Measurements from ENCODE around the gene CRYAA.
"Not testable (repeated sequence)": the region's sequence is repeated elsewhere in the genome, so short reads cannot be mapped to it uniquely, and the experiment has no call there.

Gene CRYAA, protein sequence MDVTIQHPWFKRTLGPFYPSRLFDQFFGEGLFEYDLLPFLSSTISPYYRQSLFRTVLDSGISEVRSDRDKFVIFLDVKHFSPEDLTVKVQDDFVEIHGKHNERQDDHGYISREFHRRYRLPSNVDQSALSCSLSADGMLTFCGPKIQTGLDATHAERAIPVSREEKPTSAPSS

DNA sequence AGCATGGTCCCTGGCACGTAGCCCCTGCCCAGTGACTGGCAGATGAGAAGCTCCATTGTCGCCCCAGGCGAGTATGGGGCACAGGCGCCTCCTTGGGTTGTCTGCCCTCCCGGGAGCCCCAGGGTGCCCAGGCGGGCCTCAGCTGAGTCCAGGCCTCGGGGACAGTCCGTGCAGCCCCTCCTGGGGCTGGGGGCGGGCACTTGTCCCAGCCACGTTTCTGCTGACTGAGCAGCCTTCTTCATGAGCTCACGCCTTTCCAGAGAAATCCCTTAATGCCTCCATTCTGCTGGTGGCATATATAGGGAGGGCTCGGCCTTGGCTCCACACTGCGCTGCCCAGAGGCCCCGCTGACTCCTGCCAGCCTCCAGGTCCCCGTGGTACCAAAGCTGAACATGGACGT lies at the start of gene CRYAA:
Gene CRYAA, plus strand, starts transcription at position 301 of the 400 bp plus-strand sequence. Its CDS starts 92 bp downstream, at position 393.
- DNase-seq (ENCODE audit: low read depth), result not testable (repeated sequence)

- not testable (repeated sequence) for DNase-seq (ENCODE audit: low read depth)
Observed at GRCh38 chr21:43130094-43130493, 38.7 kb upstream of the CRYAA start.

DNA sequence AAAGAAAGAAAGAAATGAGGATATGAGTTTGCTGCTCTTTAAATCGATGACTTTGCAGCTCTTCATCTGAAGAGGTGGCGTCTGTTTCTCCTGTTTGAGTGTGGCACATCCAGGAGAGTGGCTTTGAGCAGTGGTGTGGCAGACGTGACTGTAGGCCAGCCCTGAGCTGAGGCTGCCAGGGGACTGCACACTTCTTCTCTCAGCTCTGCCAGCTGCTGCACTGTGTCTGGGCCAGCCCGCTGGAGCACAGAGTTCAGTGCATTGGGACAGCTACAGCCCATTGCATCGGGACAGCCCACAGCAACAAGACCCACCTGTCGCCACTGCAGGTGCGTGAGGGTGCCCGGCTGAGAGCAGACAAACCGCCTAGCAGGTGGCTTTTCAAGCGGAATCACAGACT lies 34.3 kb upstream of the CRYAA start:
- not testable (repeated sequence) for DNase-seq (ENCODE audit: low read depth)

DNA sequence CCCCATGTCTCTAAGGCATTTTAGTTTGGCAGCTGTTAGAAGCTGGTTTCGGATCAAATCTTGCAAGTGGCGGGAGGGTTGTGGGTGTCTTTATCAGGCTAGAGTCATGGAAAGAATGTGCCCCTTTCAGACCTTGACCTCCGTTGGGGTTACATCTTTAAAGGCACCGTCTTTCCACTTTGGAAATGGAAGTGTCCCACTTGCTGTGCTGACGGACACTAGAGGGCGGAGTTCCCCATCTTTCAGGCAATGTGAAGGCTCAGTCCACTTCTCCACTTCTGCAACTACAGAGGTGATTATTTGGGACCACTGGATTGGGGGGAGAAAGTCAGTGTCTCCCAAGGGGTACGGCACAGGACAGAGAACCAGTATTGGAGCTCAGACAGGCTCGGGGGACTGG lies 29.9 kb upstream of the CRYAA start:
- not testable (repeated sequence) for DNase-seq (ENCODE audit: low read depth)

- not testable (repeated sequence) for DNase-seq (ENCODE audit: low read depth)
Observed at GRCh38 chr21:43141407-43141806, 27.4 kb upstream of the CRYAA start.

DNA sequence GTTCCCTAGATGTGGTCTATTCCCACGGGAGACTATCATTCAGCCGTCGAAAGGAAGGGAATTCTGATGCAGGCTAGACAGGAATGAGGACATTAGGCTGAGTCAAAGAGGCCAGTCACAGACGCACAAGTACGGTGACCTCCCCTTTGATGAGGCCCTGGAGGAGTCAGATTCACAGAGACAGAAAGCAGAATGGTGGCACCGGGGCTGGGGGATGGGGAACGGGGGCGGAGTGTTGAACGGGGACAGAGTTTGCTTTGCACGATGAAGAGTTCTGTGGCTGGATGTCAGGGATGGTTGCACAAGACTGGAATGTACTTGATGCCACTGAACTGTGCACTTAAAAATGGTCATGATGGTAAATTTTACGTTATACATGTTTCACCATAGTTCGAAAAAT lies 22.2 kb upstream of the CRYAA start:
- not testable (repeated sequence) for DNase-seq (ENCODE audit: low read depth)

- DNase-seq (ENCODE audit: low read depth), result not testable (repeated sequence)
Observed at GRCh38 chr21:43147999-43148398, 20.8 kb upstream of the CRYAA start.

GRCh38 chr21:43149344-43149743 lies 19.5 kb upstream of the CRYAA start:
- not testable (repeated sequence) for DNase-seq (ENCODE audit: low read depth)

GRCh38 chr21:43153601-43154000 lies 15.2 kb upstream of the CRYAA start:
- DNase-seq (ENCODE audit: low read depth), result not testable (repeated sequence)

- DNase-seq (ENCODE audit: low read depth), result not testable (repeated sequence)
Observed at GRCh38 chr21:43159279-43160175, 9.3 kb upstream of the CRYAA start.

- DNase-seq (ENCODE audit: low read depth), result not testable (repeated sequence)
Observed at GRCh38 chr21:43161826-43162707, 6.7 kb upstream of the CRYAA start.

DNA sequence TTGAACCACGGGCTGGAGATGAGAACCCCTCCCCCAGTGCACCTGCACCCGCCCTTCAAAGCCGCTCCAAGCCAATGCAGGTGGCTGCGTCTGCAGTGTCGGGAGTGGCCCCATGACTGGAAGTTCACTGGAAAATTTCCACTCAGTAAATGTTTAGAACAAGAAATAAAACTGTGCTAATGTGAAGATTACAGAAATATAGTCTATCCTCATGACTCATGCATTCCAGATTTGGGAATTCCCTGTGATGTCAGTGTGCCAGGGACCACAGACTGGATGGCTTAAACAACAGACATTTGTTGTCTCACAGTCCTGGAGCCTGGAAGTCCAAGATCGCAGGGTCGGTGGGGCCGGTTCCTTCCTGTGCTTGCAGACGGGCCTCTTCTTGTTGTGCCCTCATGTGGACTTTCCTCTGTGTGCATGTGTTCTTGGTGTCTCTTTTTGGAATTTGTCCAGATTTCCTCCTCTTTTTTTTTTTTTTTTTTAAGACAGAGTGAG lies 6.1 kb upstream of the CRYAA start:
- DNase-seq (ENCODE audit: low read depth), result not testable (repeated sequence)

DNA sequence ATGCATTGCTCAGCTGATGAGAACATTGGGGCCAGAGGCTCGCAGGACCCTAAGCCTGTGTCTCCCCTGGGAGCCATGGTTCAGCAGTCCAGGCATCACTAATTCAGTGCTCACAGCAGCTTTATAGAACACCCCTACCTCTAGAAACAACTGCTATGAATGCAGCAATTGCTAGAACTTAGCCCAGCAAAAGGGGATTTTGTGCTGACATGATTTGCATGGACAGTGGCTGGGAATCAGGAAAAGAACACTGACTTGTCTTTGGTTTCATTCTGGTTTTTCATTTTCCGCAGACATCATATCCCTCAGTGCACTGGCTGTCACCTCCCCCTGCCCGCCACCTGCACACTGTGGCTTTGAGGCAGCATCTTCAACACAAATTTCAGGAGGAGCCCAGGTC lies 4.0 kb upstream of the CRYAA start:
- not testable (repeated sequence) for DNase-seq (ENCODE audit: low read depth)

GRCh38 chr21:43165734-43166133 lies 3.1 kb upstream of the CRYAA start:
- not testable (repeated sequence) for DNase-seq (ENCODE audit: low read depth)

DNA sequence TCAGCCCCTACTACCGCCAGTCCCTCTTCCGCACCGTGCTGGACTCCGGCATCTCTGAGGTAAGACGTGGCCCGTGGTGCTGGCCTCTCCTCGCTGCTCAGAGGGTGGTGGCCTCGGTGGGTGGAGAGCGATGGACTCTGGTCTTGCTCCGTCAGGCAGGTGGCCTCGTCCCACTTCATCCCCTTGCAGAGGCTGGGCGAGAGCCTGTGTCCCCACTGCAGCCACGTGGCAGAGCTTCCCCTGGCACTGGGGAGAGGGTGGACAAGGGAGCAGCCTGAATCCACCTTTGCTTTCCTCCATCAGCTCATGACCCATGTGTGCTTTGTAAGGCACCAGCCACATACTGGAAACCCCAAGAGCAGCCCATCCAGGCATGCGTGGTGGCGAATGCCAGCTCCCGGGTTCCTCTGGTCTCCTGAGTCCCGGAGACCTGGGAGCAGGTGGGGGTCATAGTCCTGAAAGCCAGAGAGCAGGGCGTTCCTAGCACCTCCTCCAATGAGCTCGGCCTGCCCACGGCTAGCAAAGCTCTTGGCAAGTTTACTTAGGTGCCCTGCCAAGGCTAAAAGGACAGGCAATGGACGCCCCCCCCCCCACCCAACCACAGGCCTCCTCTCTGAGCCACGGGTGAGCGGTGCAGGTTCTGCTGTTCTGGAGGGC lies 550 bp downstream of the CRYAA start:
- not testable (repeated sequence) for DNase-seq (ENCODE audit: low read depth)

DNA sequence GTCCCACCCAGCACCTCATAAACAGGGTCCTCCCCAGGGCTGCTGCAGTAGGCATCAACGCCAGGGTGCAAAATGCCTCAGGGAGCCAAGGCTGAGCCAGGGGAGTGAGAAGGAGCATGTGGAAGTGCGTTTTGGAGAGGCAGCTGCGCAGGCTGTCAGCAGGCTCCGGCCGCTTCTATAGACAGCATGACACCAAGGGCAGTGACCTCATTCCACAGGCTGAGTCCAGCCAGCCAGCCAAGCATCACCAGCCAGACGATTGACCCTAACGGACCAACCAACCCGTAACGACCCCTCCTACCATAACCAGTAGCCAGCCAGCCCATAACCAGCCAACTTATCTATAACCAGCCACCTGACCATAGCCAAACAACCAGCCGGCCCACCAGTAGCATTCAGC lies 1.1 kb downstream of the CRYAA start:
- DNase-seq (ENCODE audit: low read depth), result not testable (repeated sequence)

DNA sequence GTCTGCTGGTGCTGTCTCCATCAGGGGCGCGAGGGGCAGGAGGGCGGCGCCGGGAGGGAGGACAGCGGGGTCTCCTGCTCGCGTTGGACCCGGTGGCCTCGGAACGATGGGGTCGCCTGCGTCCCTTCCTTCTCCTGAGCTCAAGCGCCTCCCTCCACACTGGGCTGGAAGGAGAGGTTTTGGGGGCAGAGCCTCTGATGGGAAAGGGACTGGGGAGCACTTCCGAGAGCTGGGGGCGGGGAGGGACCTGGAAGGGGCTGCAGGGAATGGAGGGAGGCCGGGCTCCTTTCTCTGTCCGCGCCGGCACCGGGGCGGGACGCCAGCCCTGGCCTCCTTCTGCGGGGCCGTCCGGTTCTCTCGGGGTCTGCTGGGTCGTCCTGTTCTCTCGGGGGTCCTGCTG lies 4.0 kb downstream of the CRYAA start:
- not testable (repeated sequence) for DNase-seq (ENCODE audit: low read depth)

GRCh38 chr21:43173438-43173837 lies 4.6 kb downstream of the CRYAA start:
- not testable (repeated sequence) for DNase-seq (ENCODE audit: low read depth)

- DNase-seq (ENCODE audit: low read depth), result not testable (repeated sequence)
Observed at GRCh38 chr21:43173930-43174329, 5.1 kb downstream of the CRYAA start.

DNA sequence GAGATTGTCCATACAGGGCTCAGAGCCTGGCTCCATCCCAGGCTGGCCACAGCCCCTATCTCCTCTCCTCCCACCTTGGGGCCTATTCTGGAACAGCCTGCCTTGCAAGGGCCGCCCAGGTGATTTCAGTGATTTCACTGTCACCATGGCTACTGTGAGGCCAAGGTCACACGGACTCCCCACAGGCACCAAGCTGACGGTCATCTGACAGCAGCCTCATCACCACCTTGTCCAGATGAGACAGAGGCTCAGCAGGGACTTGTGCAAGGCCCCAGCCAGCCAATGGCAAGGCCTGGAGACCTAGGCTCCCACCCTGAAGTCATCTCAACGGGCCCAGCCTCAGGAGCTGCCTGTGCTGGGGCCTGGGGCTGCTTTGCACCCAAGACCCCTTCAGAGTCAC lies 6.2 kb downstream of the CRYAA start:
- DNase-seq (ENCODE audit: low read depth), result not testable (repeated sequence)

DNA sequence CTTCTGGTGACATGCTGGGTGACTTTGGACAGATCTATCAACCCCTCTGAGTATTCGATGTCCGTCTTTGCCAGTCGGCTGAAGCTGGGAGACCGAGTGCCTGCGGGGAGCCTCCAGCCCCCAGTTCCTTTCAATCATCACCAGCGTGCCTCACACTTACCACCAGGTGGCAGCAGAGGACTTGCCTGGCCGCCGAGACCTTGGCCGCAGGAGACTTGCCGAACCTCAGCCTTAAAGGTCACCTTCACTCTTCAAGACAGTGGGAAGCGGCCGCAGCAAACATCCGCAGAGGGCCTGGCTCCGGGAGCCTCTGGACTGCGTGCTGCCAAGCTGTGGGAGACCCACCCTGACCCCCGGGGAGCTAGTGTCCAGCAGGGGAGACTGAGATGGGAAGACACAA lies 7.8 kb downstream of the CRYAA start:
- DNase-seq (ENCODE audit: low read depth), result not testable (repeated sequence)

Measured in GM04503 (cell line).